Left forelimb (tissue), 1 donor: ENCODE results near the gene PTGIR.

Experiments
- DNase-seq: peaks from one replicate; pipeline ENCODE4 v3.0.0-alpha.2; 2018; ENCODE audit warnings: low spot score

The PTGIR gene

DNA sequence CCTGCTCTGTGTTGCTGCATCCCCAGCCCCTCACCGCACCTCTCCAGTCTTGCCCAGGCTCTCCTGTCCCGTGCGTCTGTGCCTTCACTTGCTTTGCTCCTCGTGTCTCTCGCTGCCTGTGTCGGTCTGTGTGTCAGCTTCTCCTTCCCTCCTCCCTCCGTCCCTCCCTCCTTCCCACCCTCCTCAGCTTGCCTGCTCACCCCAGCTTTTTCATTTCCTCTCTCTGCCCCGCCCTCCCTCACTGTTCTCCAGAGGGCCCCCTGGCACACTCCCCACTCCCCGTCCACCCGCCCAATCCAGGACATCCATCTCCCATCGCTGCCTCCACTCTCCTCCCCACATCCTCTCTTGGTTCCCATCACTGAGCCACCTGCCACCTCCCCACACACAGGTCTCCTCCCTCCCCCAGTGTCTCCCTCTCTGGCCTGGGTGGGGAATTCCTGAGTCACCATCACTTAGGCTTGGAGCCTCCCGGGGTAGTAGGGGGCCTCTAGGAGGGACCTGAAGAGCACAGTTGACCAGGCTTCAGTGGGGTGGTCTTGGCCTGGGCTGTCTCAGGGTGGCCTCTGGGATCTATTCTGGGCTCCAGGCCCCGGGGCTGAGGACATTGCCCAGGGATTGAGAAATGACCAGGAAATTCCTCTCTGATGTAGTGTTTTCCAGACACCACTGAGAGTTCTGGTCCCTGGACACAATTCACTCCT, at the start of gene PTGIR:
Gene PTGIR (minus strand): TSS at position 132 of the 704 bp plus-strand sequence. CDS start 864 bp downstream, outside the sequence.
- DNase-seq, result peak; percentile 81

DNA sequence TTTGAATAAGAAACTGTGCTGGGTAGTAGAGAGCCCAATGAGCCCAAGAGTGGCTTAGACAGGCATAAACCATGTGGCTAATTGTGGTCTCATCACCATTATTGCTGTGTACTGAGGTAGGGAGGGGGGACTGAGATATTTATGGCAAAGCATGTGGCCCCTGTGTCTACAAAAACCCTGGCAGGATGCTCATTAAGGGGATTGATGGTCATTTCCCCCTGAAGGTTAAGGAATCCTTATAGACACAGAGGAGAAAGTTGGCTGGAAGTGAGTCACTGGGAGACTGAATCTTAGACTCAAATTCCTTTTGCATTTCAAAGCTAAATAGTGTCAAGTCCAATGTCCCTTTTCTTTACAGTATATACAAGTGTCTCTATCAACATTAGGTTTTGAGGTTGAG, 45.9 kb upstream of the PTGIR start:
- no peak for DNase-seq

- no peak for DNase-seq
Measured at GRCh38 chr19:46668662-46669061, 43.8 kb upstream of the PTGIR start.

- DNase-seq, result no peak
Measured at GRCh38 chr19:46665072-46665471, 40.2 kb upstream of the PTGIR start.

DNA sequence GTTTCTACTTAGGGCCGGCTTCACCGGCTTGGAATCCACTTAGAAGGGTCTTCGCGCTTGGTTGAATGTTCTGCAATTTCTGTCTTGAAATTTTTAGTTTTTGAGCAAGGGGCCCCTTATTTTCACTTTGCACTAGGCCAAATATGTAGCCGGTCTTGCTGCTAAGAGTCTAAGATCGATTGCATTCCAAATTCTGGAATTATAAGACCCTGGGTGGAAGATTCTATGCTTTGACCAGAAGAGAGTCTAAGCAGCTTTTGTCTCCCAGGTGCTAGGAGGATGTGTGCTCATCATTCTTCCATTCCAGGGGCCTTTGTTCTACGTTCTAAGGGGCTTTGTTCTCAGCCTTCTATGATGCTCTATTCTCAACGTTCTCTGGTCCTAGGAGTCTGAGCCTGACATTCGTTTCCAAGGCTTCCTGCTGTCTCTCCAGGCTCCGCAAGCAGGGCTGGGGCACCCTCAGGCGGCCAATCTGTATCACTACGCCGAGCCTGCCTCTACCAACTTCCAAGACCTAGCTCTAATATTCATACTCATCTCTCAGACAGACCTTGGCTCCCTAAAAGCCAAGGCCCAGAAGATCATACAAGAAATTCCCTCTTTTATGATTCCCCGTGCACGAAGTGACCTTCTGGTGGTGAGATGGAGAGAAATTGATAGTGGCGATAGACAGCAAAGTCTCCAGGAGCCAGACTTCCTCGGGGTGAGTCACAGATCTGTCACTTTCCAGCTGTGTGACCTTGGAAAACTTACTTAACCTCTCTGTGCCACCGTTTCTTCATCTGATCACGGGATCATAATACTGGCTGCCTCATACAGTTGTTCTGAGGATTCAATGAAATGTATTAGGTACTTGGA, 37.1 kb upstream of the PTGIR start:
- DNase-seq, result peak; percentile 89

DNA sequence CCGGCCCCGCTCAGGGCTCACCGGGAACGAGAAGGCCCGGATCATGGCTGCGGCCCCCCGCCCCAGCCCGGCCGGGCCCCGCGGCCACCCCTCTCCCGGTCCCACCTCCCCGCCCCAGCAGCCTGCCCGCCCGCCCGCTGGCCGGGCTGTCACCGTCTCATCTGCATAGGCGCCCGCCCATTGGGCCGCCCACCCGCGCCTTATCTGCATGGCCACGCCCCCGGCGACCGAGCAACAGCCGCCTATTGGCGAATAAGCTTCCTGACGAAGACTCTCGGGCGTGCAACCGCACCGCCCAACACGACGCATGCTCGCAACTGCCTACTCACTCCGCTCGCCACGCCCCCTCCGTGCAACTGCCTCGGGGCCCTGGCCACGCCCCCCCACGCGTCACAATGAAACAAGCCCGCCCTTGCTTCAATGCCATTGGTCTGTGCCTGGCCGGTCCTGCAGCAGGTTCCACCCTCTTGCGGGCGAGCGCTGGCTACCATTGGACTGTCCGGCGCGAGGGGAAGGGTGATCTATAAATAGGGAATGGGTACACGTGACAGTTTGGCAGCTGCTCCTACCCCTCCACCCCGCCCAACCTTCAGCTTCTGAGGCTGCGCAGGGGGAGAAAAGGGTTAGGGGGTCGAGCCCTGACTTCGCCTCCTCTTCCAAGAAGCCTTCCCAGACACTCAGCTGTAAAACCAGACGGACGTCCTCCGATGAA, 36.3 kb upstream of the PTGIR start, which contains the start of gene DACT3:
Gene DACT3 (minus strand): TSS at position 163 of the 712 bp plus-strand sequence. CDS start 118 bp downstream, at position 45.
- DNase-seq, result peak; percentile 100

GRCh38 chr19:46660551-46661019, 35.7 kb upstream of the PTGIR start:
- no peak for DNase-seq

GRCh38 chr19:46660008-46660517, 35.2 kb upstream of the PTGIR start:
- no peak for DNase-seq

DNA sequence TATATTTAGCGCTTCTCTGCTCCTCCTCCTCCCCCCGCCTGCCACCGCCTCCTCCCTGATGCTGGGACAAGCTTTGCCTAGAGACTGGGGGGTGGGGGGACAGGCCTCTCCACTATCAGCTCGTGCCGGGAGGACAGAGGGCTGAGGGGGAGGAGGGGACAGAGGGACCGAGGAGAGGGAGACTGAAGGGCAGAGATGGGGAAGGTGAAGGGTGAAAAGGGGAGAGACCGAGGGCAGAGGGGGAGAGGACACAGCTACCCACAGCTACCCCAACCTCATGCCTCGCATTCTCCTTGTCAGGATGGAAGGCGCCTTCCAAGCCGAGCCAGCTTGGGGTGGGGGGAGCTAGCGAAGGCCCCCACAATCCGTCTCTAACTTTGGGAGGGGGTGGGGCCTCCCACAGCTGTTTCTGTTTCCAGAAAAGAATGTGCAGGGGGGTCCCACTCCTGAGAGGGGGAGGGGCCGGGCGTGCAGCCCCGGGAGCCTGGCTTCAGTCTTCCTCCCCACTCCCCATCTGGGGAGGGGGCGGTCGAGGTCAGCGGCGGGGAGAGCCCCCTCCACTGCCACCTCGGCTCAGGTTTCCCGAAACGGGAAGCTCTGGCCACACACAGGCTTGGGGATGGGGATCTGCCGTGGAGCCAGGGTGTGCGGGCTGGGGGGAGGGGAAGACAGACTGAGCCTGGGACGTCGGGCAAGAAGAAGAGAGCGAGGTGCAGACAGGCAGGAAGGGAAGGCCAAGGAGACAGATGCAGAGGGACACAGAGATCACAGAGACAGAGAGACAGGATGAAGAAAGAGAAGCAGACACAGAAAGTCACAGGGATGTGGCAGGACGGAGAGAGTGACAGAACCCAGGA, 34.5 kb upstream of the PTGIR start:
- peak; percentile 79 for DNase-seq

DNA sequence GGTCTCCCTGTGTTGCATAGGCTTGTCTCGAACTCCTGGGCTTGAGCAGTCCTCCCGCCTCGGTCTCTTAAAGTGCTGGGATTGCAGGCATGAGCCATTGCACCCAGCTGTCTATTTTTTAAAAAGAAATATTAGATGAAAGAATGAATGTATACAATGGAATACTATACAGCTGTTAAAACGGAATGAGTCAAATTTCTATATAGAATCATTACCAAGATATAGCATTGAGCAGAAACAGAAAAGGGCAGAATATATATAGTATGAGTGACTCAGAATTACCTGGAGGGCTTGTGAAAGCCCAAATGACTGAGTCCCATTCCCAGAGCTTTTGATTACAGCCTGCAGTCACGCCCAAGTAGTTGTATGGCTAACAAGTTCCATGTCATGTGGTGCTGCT, 31.7 kb upstream of the PTGIR start:
- no peak for DNase-seq

- DNase-seq, result no peak
Measured at GRCh38 chr19:46654621-46655152, 29.8 kb upstream of the PTGIR start.

DNA sequence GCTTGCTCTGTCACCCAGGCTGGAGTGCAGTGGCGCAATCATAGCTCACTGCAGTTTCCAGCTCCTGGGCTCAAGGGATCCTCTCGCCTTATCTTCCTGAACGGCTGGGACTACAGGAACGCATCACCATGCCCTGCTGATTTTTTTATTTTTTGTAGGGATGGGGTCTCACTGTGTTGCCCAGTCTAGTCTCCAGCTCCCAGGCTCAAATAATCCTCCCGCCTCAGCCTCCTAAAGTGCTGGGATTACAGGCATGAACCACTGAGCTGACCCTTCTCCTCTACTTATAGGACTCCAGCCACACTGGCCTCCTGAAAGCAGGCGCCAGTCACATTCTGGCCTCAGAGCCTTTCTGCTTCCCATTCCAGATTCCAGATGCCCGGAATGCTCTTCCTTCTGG, 25.6 kb upstream of the PTGIR start:
- DNase-seq, result no peak

DNA sequence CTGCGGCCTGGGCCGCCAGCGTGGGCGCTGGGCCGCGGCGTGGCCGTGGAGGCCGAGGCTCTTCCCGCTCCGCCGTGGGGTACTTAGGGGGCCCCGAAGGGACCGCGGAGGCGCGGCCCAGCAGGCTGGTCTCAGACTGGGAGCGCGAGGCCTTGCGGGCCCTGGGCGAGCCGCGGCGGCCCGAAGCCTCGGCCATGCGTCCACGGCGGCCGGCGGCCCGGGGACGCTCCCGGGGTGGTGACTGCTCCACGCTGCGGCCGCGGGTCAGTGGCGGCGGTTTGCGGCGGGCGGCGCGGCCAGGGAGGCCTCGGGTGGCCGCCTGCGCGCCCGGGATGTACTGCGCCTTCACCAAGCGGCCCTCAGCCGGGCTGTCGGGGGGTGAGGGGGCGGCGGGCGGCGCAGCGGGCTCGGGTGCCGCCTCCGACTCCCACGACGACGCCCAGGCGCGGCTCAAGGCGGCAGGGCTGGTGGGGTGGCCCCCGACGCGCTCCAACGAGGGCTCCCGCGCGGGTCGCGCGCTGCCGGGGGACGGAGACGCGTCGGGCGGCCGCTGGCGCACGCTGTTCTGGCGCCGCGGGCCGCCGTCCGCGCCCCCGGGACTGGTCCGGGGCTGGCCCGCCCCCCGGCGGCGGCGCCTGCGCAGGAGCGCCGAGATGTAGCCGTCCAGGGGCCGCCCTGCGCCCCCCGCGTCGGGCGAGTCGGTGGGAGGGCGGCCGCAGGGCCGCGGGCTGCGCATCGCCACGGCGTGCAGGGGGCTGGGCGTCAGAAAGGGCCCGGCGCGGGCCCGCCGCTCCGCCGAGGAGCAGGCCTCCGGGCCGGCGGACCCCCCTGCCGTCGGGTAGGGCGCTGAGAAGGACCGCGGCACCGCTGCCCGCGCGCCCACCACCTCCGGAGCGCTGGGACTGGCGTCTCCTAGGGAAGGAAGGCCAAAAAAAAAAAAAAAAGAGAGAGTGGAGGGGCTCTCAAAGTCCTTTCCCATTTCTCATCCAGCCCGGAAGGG, 24.4 kb upstream of the PTGIR start:
- DNase-seq, result no peak

DNA sequence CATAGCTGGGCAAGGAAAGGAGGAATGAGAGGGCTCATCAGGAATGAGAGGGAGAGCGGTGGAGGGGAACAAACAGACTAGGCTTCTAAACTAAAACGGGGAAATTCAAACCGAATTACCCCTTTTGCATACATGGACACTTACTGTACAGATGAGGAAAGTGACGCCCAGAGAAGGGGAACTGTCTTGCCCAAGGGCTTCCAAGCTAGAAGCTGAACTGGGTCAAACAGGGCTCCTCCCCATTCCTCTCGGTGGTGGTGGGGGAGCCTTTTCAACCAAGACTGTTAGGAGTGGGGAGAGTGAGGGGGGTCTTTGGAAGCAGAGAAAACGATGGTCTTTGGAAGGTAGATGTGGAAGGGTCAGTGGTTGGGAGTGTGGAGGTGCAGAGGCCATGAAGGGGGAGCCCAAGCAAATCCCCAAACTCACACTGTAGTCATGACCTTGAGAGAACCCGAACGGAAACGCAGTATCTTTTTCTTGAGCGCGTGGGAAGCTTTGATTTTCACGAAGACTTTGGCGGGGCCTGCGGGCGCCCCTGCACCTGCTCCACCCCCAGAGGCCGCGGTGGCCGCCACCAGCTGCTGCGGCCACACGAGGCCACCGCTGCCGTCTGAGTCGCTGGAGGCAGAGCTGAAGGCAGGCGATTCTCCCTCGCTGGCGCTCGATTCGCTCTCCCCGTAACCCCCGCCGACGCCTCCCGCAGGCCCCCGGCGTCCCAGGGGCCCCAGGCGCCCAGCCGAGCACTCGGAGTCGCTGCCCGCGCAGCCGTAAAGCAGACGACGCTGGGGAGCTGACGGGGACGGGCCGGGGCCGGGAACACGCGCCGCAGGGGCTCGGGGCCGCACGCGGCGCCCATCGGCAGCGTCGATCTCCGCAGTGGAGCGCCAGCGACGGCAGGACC, 23.4 kb upstream of the PTGIR start:
- no peak for DNase-seq

GRCh38 chr19:46646402-46646801, 21.5 kb upstream of the PTGIR start:
- DNase-seq, result no peak

DNA sequence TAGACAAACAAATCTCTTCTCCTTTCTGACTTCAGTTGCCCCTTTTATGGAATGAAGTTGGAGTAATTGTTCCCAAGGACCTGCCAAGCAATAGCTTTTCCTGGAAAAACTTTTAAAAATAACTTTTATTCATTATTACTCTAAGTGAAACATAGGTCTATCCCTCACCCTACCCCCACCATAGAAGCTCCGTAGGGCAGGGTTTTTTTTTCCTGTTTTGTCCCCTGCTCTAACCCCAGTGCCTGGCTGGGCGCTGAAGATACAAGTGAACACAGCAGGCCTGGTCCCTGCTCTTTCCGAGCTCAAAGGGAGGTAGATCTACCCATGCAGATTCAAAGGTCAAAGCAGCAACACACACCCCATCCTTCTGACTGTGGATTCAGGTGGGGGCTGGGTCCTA, 19.8 kb upstream of the PTGIR start:
- DNase-seq, result no peak

DNA sequence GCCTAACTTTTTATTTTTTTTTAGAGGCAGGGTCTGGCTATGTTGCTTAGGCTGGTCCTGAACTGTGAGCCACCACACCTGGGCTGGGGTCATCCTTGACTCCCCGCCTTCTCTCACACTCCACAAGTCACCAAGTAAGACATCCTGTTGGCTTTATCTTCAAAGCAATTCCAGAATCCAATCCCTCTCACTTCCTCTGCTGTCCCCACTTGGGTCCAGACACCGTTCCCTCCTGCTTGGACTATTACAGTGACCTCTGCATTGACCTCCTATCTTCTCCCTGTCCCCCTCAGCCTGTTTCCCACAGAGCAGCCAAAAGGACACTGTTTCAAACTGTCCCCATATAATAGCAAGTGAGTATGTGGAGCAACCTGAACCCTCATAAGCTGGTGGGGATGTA, 15.8 kb upstream of the PTGIR start:
- DNase-seq, result no peak

DNA sequence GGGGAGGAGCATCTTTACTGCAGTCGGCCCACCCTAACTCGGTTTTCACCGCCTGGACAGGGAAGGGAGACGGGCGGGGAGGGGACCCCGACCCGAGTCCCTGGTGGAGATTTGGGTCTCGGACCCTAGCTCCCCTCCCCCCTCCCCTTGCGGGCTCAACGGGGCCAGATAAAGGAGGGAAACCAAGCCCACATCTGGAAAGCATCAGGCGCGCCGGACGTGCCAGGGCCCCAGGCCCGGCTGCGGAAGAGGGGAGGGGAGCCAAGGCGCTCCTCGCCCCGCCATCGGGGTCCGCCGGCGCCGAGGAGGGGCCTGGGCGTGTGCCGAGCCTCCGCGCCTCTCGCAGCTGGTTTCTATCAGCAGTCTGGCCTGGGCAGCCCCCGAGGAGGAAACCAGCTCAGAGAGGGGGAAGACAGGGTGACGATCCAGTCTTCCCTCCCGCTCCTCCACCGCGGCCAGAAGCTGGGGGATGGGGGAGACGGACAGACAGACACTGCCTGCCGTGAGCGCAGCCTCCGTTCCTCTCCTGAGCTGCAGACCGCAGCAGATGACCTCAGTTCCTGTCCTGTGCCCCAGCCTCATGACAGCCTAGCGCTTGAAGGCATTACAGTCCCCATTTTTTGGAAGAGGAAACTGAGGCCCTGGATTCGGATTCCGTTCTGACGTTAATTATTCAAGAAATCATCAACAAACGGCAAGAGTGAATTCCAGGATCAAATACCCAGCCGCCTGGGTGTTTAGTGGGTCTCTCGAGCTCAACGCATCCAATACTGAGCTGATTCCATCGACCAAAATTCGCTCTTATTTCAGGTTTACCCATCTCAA, 14.7 kb upstream of the PTGIR start:
- peak; percentile 94 for DNase-seq
